K562 (cell line): Measurements from ENCODE around the gene CHRNE. TPM values are rescaled to one million over a fixed set of nuclear protein-coding genes. Genes with fewer than 3 reads are reported as not detected.

ENCODE experiments used
- CBX3 ChIP-seq, 2 experiments: IDR thresholded peaks; 1 replicate in 1 of 2; 2 replicates in 1 of 2; pipeline ENCODE4 v1.6.1; 2012; ENCODE audit warnings: inconsistent platforms in 2 of 2, low read length in 2 of 2, borderline replicate concordance in 1 of 2, control low read depth in 1 of 2
- CEBPB ChIP-seq: fragments of 450-650 bp; IDR thresholded peaks from 2 replicates; pipeline ENCODE4 v1.6.1; 2016; ENCODE audit warnings: missing genetic modification characterization, missing compliant biosample characterization
- EHMT2 ChIP-seq: fragments of 450-650 bp; IDR thresholded peaks from 2 replicates; pipeline ENCODE4 v1.6.1; 2018; ENCODE audit warnings: antibody characterized with exemption
- ETV1 ChIP-seq: fragments of 450-650 bp; conservative IDR thresholded peaks from 2 replicates; pipeline ENCODE4 v1.6.1; 2016; ENCODE audit warnings: missing genetic modification characterization, control low read depth, low read depth, missing compliant biosample characterization
- HDAC3 ChIP-seq: fragments of 450-650 bp; IDR thresholded peaks from 2 replicates; pipeline ENCODE4 v1.6.1; 2018; ENCODE audit warnings: borderline replicate concordance, mild to moderate bottlenecking, moderate library complexity; ENCODE audit not compliant: partially characterized antibody
- MED1 ChIP-seq: sonication (generic); formaldehyde crosslinking; IDR thresholded peaks from 2 replicates; pipeline ENCODE4 v1.8.1; 2023; ENCODE audit warnings: missing genetic modification reagents, borderline replicate concordance
- MIER1 ChIP-seq: fragments of 450-650 bp; IDR thresholded peaks from 2 replicates; pipeline ENCODE4 v1.6.1; 2016; ENCODE audit warnings: antibody characterized with exemption, mild to moderate bottlenecking, low read depth
- NCOA1 ChIP-seq: fragments of 450-650 bp; IDR thresholded peaks from 2 replicates; pipeline ENCODE4 v1.6.1; 2016; ENCODE audit warnings: low read depth
- PHB2 ChIP-seq: fragments of 450-650 bp; IDR thresholded peaks from 2 replicates; pipeline ENCODE4 v1.6.1; 2017; ENCODE audit warnings: low read depth
- PML ChIP-seq: IDR thresholded peaks from 2 replicates; pipeline ENCODE4 v1.6.1; 2012; ENCODE audit warnings: low read length, inconsistent platforms
- POLR2B ChIP-seq: fragments of 450-650 bp; IDR thresholded peaks from 2 replicates; pipeline ENCODE4 v1.6.1; 2018; ENCODE audit warnings: low read depth; ENCODE audit not compliant: partially characterized antibody
- TEAD1 ChIP-seq, 2 experiments: fragments of 450-650 bp in 1 of 2; sonication (generic) in 1 of 2; formaldehyde crosslinking; IDR thresholded peaks; 2 replicates each; pipeline versions ENCODE4 v1.4.0 to v1.8.0; 2020 to 2022; ENCODE audit warnings: mild to moderate bottlenecking in 2 of 2, missing genetic modification reagents in 1 of 2
- TOE1 ChIP-seq, 2 experiments: fragments of 450-650 bp in 1 of 2; sonication (generic) in 1 of 2; formaldehyde crosslinking in 1 of 2; IDR thresholded peaks; 2 replicates each; pipeline versions ENCODE4 v1.7.1 to v1.8.0; 2016 to 2022; ENCODE audit warnings: borderline replicate concordance in 2 of 2, mild to moderate bottlenecking in 2 of 2, antibody characterized with exemption in 1 of 2, inconsistent platforms in 1 of 2, low read depth in 1 of 2, missing genetic modification reagents in 1 of 2, moderate library complexity in 1 of 2
- ZBTB8A ChIP-seq: fragments of 450-650 bp; IDR thresholded peaks from 2 replicates; pipeline ENCODE4 v1.6.1; 2018; ENCODE audit warnings: mild to moderate bottlenecking, moderate library complexity; ENCODE audit not compliant: partially characterized antibody
- ZNF561 ChIP-seq: fragments of 450-650 bp; formaldehyde crosslinking; conservative IDR thresholded peaks from 2 replicates; pipeline ENCODE4 v1.4.0; 2020; ENCODE audit warnings: mild to moderate bottlenecking, moderate library complexity
- ZNF76 ChIP-seq: fragments of 250-450 bp; sonication (Bioruptor Pico); IDR thresholded peaks from 2 replicates; pipeline ENCODE4 v1.4.0; 2020; ENCODE audit warnings: mild to moderate bottlenecking, moderate library complexity, borderline replicate concordance
- polyA plus RNA-seq, 8 experiments: library from polyadenylated mRNA; depleted of rRNA in 4 of 8; stranded (reverse) in 5 of 8; unstranded in 3 of 8; fragments of >200 nt; fragmentation: Nextera tagmentation in 2 of 8; fragmentation: Illumina TruSeq in 1 of 8; extraction: Ambion mirVana in 2 of 8; extraction: Trizol in 1 of 8; gene quantifications; 2 replicates each; pipeline versions ENCODE4 v1.2.1 to v1.2.3, GENCODE V29; 2011 to 2014; ENCODE audit warnings: inconsistent platforms in 1 of 8, missing spikeins in 1 of 8
- total RNA-seq, 7 experiments: library from RNA; depleted of rRNA in 6 of 7; stranded (reverse); fragments of >200 nt in 6 of 7; fragmentation: Illumina TruSeq in 2 of 7; extraction: Trizol in 2 of 7; gene quantifications; 2 replicates each; pipeline versions ENCODE4 v1.2.1 to v1.2.3, GENCODE V29; 2011 to 2021; ENCODE audit warnings: low replicate concordance in 1 of 7
- TF ChIP-seq, protein P1 (sequence below): fragments of 450-650 bp; IDR thresholded peaks from 2 replicates; pipeline ENCODE4 v1.6.1; 2017; ENCODE audit warnings: antibody characterized with exemption
- TF ChIP-seq, protein P2 (sequence below): fragments of 450-650 bp; formaldehyde crosslinking; IDR thresholded peaks from 2 replicates; pipeline ENCODE4 v1.4.0; 2020; ENCODE audit warnings: mild to moderate bottlenecking, moderate library complexity

Gene CHRNE
- total and polyA plus RNA-seq, 9 of the 15 experiments (the other 6 are each of a cell fraction or from before 2014, with no cell fraction given): not detected

DNA sequence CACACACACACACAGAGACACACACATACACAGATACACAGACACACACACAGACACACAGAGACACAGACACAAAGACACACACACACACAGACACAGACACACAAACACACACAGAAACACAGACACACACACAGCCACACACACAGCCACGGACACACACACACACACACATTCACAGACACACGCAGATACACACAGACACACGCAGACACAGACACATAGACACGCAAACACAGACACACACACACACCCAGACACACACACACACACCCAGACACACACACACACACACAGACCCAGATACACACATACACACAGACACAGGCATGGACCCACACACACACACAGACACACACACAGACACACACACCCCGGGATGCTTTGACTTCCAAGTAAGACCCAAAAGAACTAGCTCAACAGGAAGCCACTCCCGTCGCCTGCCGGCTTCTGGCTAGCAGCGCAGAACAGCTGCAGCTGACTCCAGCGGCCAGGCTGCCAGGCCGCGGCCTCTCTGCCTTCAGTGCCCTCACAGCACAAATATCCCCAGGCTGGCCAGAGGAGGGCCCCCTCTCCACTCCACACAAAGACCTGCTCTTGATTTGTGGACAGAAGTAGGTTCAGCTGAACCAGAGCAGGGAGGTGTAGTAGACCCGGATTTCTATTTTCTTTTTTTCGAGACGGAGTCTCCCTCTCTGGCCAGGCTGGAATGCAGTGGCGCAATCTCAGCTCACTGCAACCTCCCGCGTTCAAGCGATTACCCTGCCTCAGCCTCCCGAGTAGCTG, 6.0 kb upstream of the CHRNE start (continued):
- TF ChIP-seq TOE1 (IDR thresholded peaks at IDR 0.05; ENCODE audit: borderline replicate concordance): 0 out of 2 replicates have a peak, but pooled peaks have one; percentile 52
- no peak for TF ChIP-seq TOE1 (CRISPR knock-in tag; IDR thresholded peaks at IDR 0.05; ENCODE audit: borderline replicate concordance, low read depth)
- no peak for TF ChIP-seq PML
- TF ChIP-seq MIER1: 0 out of 2 replicates have a peak, but pooled peaks have one; percentile 33
- peak; percentile 46 for TF ChIP-seq POLR2B
- peak; percentile 16; the same call in 1 of the 2 replicates for TF ChIP-seq CEBPB (tag)
- no peak for TF ChIP-seq ZNF76
- no peak for TF ChIP-seq NCOA1
- 0 out of 2 replicates have a peak, but pooled peaks have one; percentile 24 for TF ChIP-seq EHMT2
- peak; percentile 69 for TF ChIP-seq PHB2
- TF ChIP-seq, protein P1, sequence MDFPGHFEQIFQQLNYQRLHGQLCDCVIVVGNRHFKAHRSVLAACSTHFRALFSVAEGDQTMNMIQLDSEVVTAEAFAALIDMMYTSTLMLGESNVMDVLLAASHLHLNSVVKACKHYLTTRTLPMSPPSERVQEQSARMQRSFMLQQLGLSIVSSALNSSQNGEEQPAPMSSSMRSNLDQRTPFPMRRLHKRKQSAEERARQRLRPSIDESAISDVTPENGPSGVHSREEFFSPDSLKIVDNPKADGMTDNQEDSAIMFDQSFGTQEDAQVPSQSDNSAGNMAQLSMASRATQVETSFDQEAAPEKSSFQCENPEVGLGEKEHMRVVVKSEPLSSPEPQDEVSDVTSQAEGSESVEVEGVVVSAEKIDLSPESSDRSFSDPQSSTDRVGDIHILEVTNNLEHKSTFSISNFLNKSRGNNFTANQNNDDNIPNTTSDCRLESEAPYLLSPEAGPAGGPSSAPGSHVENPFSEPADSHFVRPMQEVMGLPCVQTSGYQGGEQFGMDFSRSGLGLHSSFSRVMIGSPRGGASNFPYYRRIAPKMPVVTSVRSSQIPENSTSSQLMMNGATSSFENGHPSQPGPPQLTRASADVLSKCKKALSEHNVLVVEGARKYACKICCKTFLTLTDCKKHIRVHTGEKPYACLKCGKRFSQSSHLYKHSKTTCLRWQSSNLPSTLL: 0 out of 2 replicates have a peak, but pooled peaks have one; percentile 16
- TF ChIP-seq HDAC3: no peak
- 0 out of 4 replicates have a peak, but pooled peaks of 1 of the 2 experiments have one; percentile 35 for TF ChIP-seq TEAD1 (CRISPR knock-in tag; IDR thresholded peaks at IDR 0.05)
- TF ChIP-seq ZBTB8A: no peak
- TF ChIP-seq, protein P2, sequence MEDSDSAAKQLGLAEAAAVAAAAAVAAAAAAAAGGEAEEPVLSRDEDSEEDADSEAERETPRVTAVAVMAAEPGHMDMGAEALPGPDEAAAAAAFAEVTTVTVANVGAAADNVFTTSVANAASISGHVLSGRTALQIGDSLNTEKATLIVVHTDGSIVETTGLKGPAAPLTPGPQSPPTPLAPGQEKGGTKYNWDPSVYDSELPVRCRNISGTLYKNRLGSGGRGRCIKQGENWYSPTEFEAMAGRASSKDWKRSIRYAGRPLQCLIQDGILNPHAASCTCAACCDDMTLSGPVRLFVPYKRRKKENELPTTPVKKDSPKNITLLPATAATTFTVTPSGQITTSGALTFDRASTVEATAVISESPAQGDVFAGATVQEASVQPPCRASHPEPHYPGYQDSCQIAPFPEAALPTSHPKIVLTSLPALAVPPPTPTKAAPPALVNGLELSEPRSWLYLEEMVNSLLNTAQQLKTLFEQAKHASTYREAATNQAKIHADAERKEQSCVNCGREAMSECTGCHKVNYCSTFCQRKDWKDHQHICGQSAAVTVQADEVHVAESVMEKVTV (CRISPR knock-in tag): peak; percentile 60; the same call in 1 of the 2 replicates
- no peak for TF ChIP-seq MED1 (CRISPR knock-in tag)
- peak; percentile 52 for TF ChIP-seq ETV1
- TF ChIP-seq ZNF561: no peak
- TF ChIP-seq CBX3 (IDR thresholded peaks at IDR 0.05; ENCODE audit: borderline replicate concordance in 1 of 2, low read length in 2 of 2): 0 out of 3 replicates have a peak, but pooled peaks of 1 of the 2 experiments have one; percentile 14
